Keratinocyte (primary cell): Measurements from ENCODE around the gene LSP1.

ENCODE experiments used
- EZH2 ChIP-seq: IDR thresholded peaks from one replicate; pipeline ENCODE4 v1.6.1; 2012; ENCODE audit warnings: inconsistent platforms, mild to moderate bottlenecking, low read length, moderate library complexity
- TF ChIP-seq, protein P1 (sequence below), 3 experiments: IDR thresholded peaks in 1 of 3; conservative IDR thresholded peaks in 1 of 3; optimal IDR thresholded peaks in 1 of 3; 2 replicates in 2 of 3; 3 replicates in 1 of 3; pipeline versions ENCODE3 to v1.5.1; 2011; ENCODE audit warnings: low read length in 3 of 3, mild to moderate bottlenecking in 3 of 3, moderate library complexity in 2 of 3, control low read depth in 1 of 3, inconsistent platforms in 1 of 3; ENCODE audit not compliant: insufficient read depth in 2 of 3; ENCODE audit errors: extremely low read depth in 1 of 3

GRCh38 chr11:1854949-1855885, 2.3 kb downstream of the LSP1 start:
- TF ChIP-seq, protein P1, sequence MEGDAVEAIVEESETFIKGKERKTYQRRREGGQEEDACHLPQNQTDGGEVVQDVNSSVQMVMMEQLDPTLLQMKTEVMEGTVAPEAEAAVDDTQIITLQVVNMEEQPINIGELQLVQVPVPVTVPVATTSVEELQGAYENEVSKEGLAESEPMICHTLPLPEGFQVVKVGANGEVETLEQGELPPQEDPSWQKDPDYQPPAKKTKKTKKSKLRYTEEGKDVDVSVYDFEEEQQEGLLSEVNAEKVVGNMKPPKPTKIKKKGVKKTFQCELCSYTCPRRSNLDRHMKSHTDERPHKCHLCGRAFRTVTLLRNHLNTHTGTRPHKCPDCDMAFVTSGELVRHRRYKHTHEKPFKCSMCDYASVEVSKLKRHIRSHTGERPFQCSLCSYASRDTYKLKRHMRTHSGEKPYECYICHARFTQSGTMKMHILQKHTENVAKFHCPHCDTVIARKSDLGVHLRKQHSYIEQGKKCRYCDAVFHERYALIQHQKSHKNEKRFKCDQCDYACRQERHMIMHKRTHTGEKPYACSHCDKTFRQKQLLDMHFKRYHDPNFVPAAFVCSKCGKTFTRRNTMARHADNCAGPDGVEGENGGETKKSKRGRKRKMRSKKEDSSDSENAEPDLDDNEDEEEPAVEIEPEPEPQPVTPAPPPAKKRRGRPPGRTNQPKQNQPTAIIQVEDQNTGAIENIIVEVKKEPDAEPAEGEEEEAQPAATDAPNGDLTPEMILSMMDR (optimal IDR thresholded peaks at IDR 0.05 in 1 of 3, IDR thresholded peaks at IDR 0.05 in 1 of 3, conservative IDR thresholded peaks at IDR 0.05 in 1 of 3; ENCODE audit: extremely low read depth in 1 of 3, insufficient read depth in 2 of 3, low read length in 3 of 3) = no peak
- no peak for TF ChIP-seq EZH2
